Osteoblast (primary cell): ENCODE results near the gene LRRC39. TPM values are rescaled to one million over a fixed set of nuclear protein-coding genes. Genes with fewer than 3 reads are reported as not detected.
"Not testable (repeated sequence)": the region's sequence is repeated elsewhere in the genome, so short reads cannot be mapped to it uniquely, and the experiment has no call there.

Experiments used
- DNase-seq: peaks from one replicate; pipeline ENCODE4 v3.0.0; 2011; ENCODE audit warnings: low spot score, mixed read lengths; ENCODE audit not compliant: insufficient read length; ENCODE audit errors: missing footprints
- H2AFZ ChIP-seq: 2 replicates; pipeline ENCODE4 v1.6.0; 2011; ENCODE audit warnings: mild to moderate bottlenecking, low read length
- H3K27ac ChIP-seq: 2 replicates; pipeline ENCODE4 v1.5.1; 2011; ENCODE audit warnings: mild to moderate bottlenecking, low read depth, low read length, moderate library complexity
- H3K27me3 ChIP-seq: 2 replicates; pipeline ENCODE4 v1.6.0; 2012; ENCODE audit warnings: mild to moderate bottlenecking, control low read depth, inconsistent platforms, low read length, moderate library complexity; ENCODE audit not compliant: insufficient read depth
- H3K36me3 ChIP-seq: 2 replicates; pipeline ENCODE4 v1.5.1; 2011; ENCODE audit warnings: mild to moderate bottlenecking, low read length, control low read depth, moderate library complexity; ENCODE audit not compliant: insufficient read depth
- H3K4me1 ChIP-seq: 2 replicates; pipeline ENCODE4 v1.5.1; 2011; ENCODE audit warnings: mild to moderate bottlenecking, low read length, control low read depth, moderate library complexity; ENCODE audit not compliant: insufficient read depth
- H3K4me2 ChIP-seq: 2 replicates; pipeline ENCODE4 v1.6.0; 2011; ENCODE audit warnings: mild to moderate bottlenecking, low read length; ENCODE audit not compliant: insufficient read depth
- H3K4me3 ChIP-seq: fragments of 200-600 bp; sonication (generic); 3 replicates; pipeline ENCODE4 v1.5.1; 2012; ENCODE audit warnings: mild to moderate bottlenecking, low read length, inconsistent platforms; ENCODE audit not compliant: insufficient read depth
- H3K79me2 ChIP-seq: 2 replicates; pipeline ENCODE4 v1.6.0; 2012; ENCODE audit warnings: mild to moderate bottlenecking, low read length, control low read depth, inconsistent platforms; ENCODE audit not compliant: insufficient read depth
- H3K9me3 ChIP-seq: 2 replicates; pipeline ENCODE4 v1.5.1; 2011; ENCODE audit warnings: low read depth, low read length, control low read depth
- H4K20me1 ChIP-seq: 2 replicates; pipeline ENCODE4 v1.6.0; 2012; ENCODE audit warnings: mild to moderate bottlenecking, low read length, control low read depth; ENCODE audit not compliant: insufficient read depth
- CTCF ChIP-seq: IDR thresholded peaks from 2 replicates; pipeline ENCODE4 v1.5.1; 2011; ENCODE audit warnings: mild to moderate bottlenecking, low read depth, low read length, moderate library complexity; ENCODE audit errors: extremely low read depth
- total RNA-seq: library from RNA; depleted of rRNA; stranded (reverse); fragments of >200 nt; gene quantifications from 2 replicates; pipeline ENCODE4 v1.2.3, GENCODE V29; 2012

LRRC39 gene
- total RNA-seq, 1 donor, result 0.36 TPM

DNA sequence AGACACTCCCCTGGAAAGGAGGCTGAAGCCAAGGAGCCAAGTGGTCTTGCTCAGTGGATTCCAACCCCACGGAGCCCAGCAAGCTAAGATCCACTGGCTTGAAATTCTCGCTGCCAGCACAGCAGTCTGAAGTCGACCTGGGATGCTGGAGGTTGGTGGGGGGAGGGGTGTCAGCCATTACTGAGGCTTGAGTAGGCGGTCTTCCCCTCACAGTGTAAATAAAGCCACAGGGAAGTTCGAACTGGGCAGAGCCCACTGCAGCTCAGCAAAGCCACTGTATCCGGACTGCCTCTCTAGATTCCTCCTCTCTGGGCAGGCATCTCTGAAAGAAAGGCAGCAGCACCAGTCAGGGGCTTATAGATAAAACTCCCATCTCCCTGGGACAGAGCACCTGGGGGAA is 22.0 kb upstream of the LRRC39 start:
- not testable (repeated sequence) for H3K4me2 ChIP-seq, DNase-seq, H3K4me1 ChIP-seq, H2AFZ ChIP-seq, H3K27ac ChIP-seq, H3K9me3 ChIP-seq, H3K4me3 ChIP-seq, H3K79me2 ChIP-seq, H3K27me3 ChIP-seq, H4K20me1 ChIP-seq
- peaks cover 15% of the 10 kb centered on the region for H3K36me3 ChIP-seq

- no peak for TF ChIP-seq CTCF
- Histone ChIP-seq H3K4me1 (no peaks in the 10 kb centered on the region), H3K79me2 (no peaks in the 10 kb centered on the region), H3K9me3 (no peaks in the 10 kb centered on the region), H3K27me3 (no peaks in the 10 kb centered on the region), H3K4me2 (no peak overlapping the region), H3K27ac (no peak overlapping the region), H3K36me3 (peaks cover 15% of the 10 kb centered on the region), H2AFZ (no peak overlapping the region), H4K20me1 (no peaks in the 10 kb centered on the region), H3K4me3 (no peak overlapping the region)
- no peak for DNase-seq
Measured at GRCh38 chr1:100198596-100198995, 20.5 kb upstream of the LRRC39 start.

DNA sequence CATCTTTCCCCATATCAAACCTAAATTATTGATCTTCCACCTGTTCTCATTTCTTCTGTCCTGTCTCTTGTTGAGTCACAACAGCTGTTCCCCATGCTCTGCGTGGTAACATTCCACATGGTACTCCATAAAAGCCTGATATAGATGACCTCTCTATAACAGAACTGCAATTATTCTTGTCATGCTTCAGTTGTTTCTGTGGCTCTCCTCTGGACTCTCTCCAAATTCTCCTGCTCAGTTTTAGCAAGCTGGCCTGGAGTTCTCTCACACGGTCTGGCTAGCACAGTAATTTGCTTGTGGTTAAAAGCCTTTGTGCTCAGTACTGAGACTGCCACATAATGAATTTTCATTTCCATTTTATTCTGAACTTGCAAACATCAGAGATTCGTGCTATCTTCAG is 10.6 kb upstream of the LRRC39 start:
- H3K27me3 ChIP-seq, result no peaks in the 10 kb centered on the region
- no peak overlapping the region for H3K4me3 ChIP-seq
- H3K4me1 ChIP-seq, result peaks cover 20% of the 10 kb centered on the region
- no peak for TF ChIP-seq CTCF
- H3K27ac ChIP-seq, result peak overlapping the region; percentile 8
- H3K4me2 ChIP-seq, result peak overlapping the region; percentile 34
- H3K36me3 ChIP-seq, result no peaks in the 10 kb centered on the region
- H4K20me1 ChIP-seq, result peaks cover 5% of the 10 kb centered on the region
- H3K9me3 ChIP-seq, result no peaks in the 10 kb centered on the region
- H2AFZ ChIP-seq, result no peak overlapping the region
- DNase-seq, result peak; percentile 71
- H3K79me2 ChIP-seq, result no peaks in the 10 kb centered on the region

GRCh38 chr1:100187912-100188311 is 9.9 kb upstream of the LRRC39 start:
- H2AFZ ChIP-seq, result no peak overlapping the region
- no peak overlapping the region for H3K4me3 ChIP-seq
- no peaks in the 10 kb centered on the region for H3K79me2 ChIP-seq
- no peak for DNase-seq
- no peaks in the 10 kb centered on the region for H3K9me3 ChIP-seq
- peaks cover 20% of the 10 kb centered on the region for H3K4me1 ChIP-seq
- TF ChIP-seq CTCF, result no peak
- no peaks in the 10 kb centered on the region for H3K27me3 ChIP-seq
- peak overlapping the region; percentile 34 for H3K4me2 ChIP-seq
- peaks cover 5% of the 10 kb centered on the region for H4K20me1 ChIP-seq
- H3K36me3 ChIP-seq, result no peaks in the 10 kb centered on the region
- H3K27ac ChIP-seq, result no peak overlapping the region
